ENCODE data around the gene SLC6A1. TPM values are rescaled to one million over a fixed set of nuclear protein-coding genes. Genes with fewer than 3 reads are reported as not detected.

The SLC6A1 gene
- total and polyA plus RNA-seq, 2 of the 8 experiments (the other 6 are each of a cell fraction or from before 2014, with no cell fraction given): 0.30 to 0.63 TPM

DNA sequence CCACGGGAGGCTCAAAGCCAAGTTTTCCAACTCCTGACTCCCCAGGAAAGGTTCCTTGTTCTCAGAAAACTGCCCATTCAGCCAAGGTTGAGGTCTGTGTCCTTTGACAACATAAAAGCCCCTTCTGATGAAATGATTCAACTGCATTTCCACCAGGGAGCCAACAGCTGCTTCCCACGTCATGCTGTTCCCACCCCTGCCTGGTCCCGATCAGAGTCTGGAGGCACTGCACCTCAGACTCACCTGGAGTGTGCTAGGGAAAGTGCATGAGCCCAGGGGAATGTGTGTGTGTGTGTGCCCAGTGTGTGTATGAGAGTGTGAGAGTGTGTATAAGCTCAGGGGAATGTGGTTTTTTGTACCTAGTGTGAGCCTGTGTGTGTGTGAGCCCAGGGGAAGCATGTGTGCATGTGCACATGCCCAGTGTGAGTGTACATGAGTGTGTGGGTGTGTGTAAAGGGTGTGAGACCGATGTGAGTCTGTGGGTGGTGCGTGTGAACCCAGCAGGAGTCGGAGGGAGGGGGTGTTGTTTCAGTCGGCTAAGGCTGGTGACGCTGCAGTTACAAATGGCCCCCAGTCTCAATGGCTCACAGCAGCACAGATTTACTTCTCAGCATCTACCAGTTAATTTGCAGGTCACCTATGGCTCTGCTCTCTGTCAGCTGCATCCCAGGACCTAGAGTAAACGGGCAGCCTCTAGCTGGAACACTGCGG is 20.3 kb upstream of the SLC6A1 start:
- FAIRE-seq (no peak), DNase-seq (ENCODE audit: low read depth in 1 of 2, low spot score in 2 of 2) (no peak)
- Histone ChIP-seq H3K9me3 (ENCODE audit: insufficient read depth in 2 of 2, low read depth in 1 of 2, low read length in 1 of 2) (no peaks in the 10 kb centered on the region), H3K23me2 (ENCODE audit: low read depth, low read length) (no peaks in the 10 kb centered on the region), H3K14ac (ENCODE audit: insufficient read length) (peak overlapping the region; percentile 2), H3K56ac (replicated peaks; ENCODE audit: insufficient read length, low read depth, low read length) (no peak overlapping the region), H3K4ac (replicated peaks; ENCODE audit: insufficient read length, low read depth, low read length) (no peak overlapping the region), H3K4me1 (replicated peaks in 1 of 4; ENCODE audit: control insufficient read depth in 3 of 4, insufficient read depth in 4 of 4, low read length in 3 of 4) (peaks cover 5 to 16% (median 11%) of the 10 kb centered on the region in 4 experiments), H3K27ac (ENCODE audit: low read depth, low read length) (no peak overlapping the region), H2AFZ (ENCODE audit: low read length) (peak overlapping the region; percentile 7; the same call in 1 of the 2 replicates), H4K91ac (replicated peaks; ENCODE audit: insufficient read length, low read length) (peak overlapping the region; percentile 53), H2BK5ac (ENCODE audit: low read depth, low read length) (peak overlapping the region; percentile 61; the same call in 1 of the 2 replicates), H2BK20ac (ENCODE audit: low read length) (peak overlapping the region; percentile 66; the same call in 1 of the 2 replicates), H2AK5ac (ENCODE audit: low read depth, low read length) (no peak overlapping the region; the same call in 1 of the 2 replicates), H3K18ac (ENCODE audit: extremely low read depth, low read length) (peak overlapping the region; percentile 75; the same call in 1 of the 2 replicates), H4K5ac (ENCODE audit: insufficient read length, low read depth, low read length) (no peak overlapping the region), H2BK120ac (replicated peaks; ENCODE audit: low read depth, low read length) (no peak overlapping the region), H3K9ac (replicated peaks in 1 of 4; ENCODE audit: extremely low read depth in 1 of 4, low read depth in 3 of 4, low read length in 3 of 4) (no peak overlapping the region), H4K8ac (ENCODE audit: extremely low read depth, insufficient read depth, low read length) (no peak overlapping the region), H3K36me3 (ENCODE audit: control insufficient read depth in 2 of 4, insufficient read depth in 4 of 4, low read length in 3 of 4) (no peaks in the 10 kb centered on the region; a peak in 1 of 8 replicates), H3K79me2 (ENCODE audit: control insufficient read depth in 1 of 2, insufficient read depth in 2 of 2, low read length in 2 of 2) (no peaks in the 10 kb centered on the region), H2BK12ac (ENCODE audit: low read depth, low read length) (peak overlapping the region; percentile 94; the same call in 1 of the 2 replicates), H3K4me3 (ENCODE audit: extremely low read depth in 1 of 4, insufficient read depth in 2 of 4, low read depth in 3 of 4, low read length in 4 of 4) (no peak overlapping the region), H3K23ac (ENCODE audit: insufficient read length) (no peak overlapping the region), H3K4me2 (ENCODE audit: insufficient read depth in 1 of 2, low read depth in 2 of 2, low read length in 2 of 2) (peak overlapping the region in 1 of 2 experiments; percentile 15; a peak in 1 of 4 replicates), H4K20me1 (replicated peaks in 1 of 2; ENCODE audit: control insufficient read depth in 1 of 2, insufficient read depth in 2 of 2, low read length in 2 of 2) (no peaks in the 10 kb centered on the region), H3K79me1 (ENCODE audit: low read depth, low read length) (no peaks in the 10 kb centered on the region), H3K27me3 (replicated peaks in 1 of 4; ENCODE audit: control insufficient read depth in 3 of 4, extremely low read depth in 1 of 4, insufficient read depth in 3 of 4, low read length in 3 of 4) (no peaks in the 10 kb centered on the region; a peak in 3 of 7 replicates), H2BK15ac (ENCODE audit: low read length) (peak overlapping the region; percentile 74)
- TF ChIP-seq ZNF274 (IDR thresholded peaks at IDR 0.05; ENCODE audit: borderline replicate concordance, extremely low read depth, low read length) (no peak), SP4 (IDR thresholded peaks at IDR 0.05; ENCODE audit: low read length) (no peak), GTF2F1 (IDR thresholded peaks at IDR 0.05; ENCODE audit: borderline replicate concordance, low read depth, low read length) (no peak), SIN3A (conservative IDR thresholded peaks at IDR 0.05 in 1 of 2, IDR thresholded peaks at IDR 0.05 in 1 of 2; ENCODE audit: low read depth in 1 of 2, low read length in 2 of 2) (no peak), TAF1 (IDR thresholded peaks at IDR 0.05; ENCODE audit: low read depth, low read length) (no peak)
- CTCF ChIA-PET (ENCODE audit: partially characterized antibody): interaction anchor here (0.9 to 3.6 kb wide), 9 partner anchors 11 to 205 kb away, joined by 3 to 13 read pairs (median 3); no protein-coding TSS in a partner anchor
- POLR2A ChIA-PET (ENCODE audit: partially characterized antibody): no interaction called here
- WGBS, 2 experiments (ENCODE audit: extremely low coverage in 1 of 2, insufficient coverage in 1 of 2, insufficient read length in 1 of 2, insufficient replicate concordance in 2 of 2, low coverage in 1 of 2, low lambda C conversion rate in 2 of 2, missing lambda C conversion rate in 1 of 2): 77% methylated on average over 10 of the region's 10 CpGs; no CpG with 5 or more reads in 1 of the 2 experiments

All from H1 (cell line).